CD4-positive, alpha-beta T cell treated with Interleukin-2 at 100 ng/mL for 4 hours (primary cell): ENCODE measurements around the gene SMIM34.

Experiments
- DNase-seq: peaks from one replicate; pipeline ENCODE4 v3.0.0-alpha.2; 2020; ENCODE audit warnings: low spot score

The SMIM34 gene

DNA sequence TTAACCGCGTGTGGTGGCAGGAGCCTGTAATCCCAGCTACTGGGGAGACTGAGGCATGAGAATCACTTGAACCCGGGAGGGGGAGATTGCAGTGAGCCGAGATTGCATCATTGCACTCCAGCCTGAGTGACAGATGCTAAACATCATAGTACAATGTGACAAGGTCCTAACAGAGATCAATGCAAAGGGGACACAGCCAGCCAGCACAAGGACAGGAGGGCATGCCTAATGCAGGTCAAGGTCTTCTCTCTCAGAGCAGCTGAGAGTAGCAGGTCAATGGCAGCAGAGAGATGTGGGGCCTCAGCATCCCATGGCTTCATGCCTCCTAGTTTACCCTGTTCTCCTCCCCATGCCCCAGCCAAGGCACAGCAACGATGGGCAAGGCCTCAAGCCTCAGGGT lies 51.4 kb downstream of the SMIM34 start:
- DNase-seq, result no peak

DNA sequence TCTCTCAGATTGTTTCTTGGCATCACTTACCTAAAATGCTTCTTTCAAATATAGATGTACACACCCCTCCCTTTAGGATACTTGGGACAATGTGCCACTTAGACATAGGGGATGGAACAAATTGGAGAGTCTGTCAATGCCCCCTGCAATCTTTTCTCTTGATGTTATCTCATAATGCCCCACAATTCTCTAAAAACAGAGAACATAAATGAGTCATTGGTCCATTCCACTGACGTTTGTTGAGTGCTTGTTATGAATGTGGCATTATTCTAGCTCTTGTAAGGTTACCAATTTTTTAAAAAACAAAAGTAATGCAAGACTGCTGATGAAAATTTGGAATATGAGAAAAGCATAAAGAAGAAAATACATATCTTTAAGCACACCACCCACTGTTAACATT lies 54.0 kb downstream of the SMIM34 start:
- DNase-seq, result no peak
